ENCODE results near the gene LCLAT1.
"Not testable (repeated sequence)": the region's sequence is repeated elsewhere in the genome, so short reads cannot be mapped to it uniquely, and the experiment has no call there.

Gene LCLAT1

GRCh38 chr2:30466216-30466615 lies 19.2 kb downstream of the LCLAT1 start:
- ChIA-PET CTCF (interaction anchor here (0.6 to 0.7 kb wide), 2 partner anchors 78 to 767 kb away, joined by 3 to 4 read pairs; no protein-coding TSS in a partner anchor), POLR2A (ENCODE audit: low non-redundant PET) (no interaction called here)
- DNase-seq (ENCODE audit: low spot score): no peak
- H3K27ac ChIP-seq: no peak overlapping the region
- TF ChIP-seq, protein P1, sequence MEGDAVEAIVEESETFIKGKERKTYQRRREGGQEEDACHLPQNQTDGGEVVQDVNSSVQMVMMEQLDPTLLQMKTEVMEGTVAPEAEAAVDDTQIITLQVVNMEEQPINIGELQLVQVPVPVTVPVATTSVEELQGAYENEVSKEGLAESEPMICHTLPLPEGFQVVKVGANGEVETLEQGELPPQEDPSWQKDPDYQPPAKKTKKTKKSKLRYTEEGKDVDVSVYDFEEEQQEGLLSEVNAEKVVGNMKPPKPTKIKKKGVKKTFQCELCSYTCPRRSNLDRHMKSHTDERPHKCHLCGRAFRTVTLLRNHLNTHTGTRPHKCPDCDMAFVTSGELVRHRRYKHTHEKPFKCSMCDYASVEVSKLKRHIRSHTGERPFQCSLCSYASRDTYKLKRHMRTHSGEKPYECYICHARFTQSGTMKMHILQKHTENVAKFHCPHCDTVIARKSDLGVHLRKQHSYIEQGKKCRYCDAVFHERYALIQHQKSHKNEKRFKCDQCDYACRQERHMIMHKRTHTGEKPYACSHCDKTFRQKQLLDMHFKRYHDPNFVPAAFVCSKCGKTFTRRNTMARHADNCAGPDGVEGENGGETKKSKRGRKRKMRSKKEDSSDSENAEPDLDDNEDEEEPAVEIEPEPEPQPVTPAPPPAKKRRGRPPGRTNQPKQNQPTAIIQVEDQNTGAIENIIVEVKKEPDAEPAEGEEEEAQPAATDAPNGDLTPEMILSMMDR (conservative IDR thresholded peaks at IDR 0.05; ENCODE audit: low read depth): no peak

DNA sequence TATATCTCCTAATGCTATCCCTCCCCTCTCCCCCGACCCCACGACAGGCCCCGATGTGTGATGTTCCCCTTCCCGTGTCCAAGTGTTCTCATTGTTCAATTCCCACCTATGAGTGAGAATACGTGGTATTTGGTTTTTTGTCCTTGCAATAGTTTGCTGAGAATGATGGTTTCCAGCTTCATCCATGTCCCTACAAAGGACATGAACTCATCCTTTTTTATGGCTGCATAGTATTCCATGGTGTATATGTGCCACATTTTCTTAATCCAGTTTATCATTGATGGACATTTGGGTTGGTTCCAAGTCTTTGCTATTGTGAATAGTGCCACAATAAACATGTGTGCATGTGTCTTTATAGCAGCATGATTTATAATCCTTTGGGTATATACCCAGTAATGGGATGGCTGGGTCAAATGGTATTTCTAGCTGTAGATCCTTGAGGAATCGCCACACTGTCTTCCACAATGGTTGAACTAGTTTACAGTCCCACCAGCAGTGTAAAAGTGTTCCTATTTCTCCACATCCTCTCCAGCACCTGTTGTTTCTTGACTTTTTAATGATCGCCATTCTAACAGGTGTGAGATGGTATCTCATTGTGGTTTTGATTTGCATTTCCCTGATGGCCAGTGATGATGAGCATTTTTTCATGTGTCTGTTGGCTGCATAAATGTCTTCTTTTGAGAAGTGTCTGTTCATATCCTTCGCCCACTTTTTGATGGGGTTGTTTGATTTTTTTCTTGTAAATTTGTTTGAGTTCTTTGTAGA lies 20.2 kb downstream of the LCLAT1 start:
- POLR2A ChIA-PET (ENCODE audit: low non-redundant PET); H3K27ac ChIP-seq; DNase-seq (ENCODE audit: low spot score): not testable (repeated sequence)
- CTCF ChIA-PET: interaction anchor here (0.8 kb wide), 1 partner anchor 11 kb away, joined by 3 read pairs; no protein-coding TSS in a partner anchor

- TF ChIP-seq, protein P1 (conservative IDR thresholded peaks at IDR 0.05; ENCODE audit: low read depth): no peak
- no peak for DNase-seq (ENCODE audit: low spot score)
- ChIA-PET CTCF (interaction anchor here (0.6 kb wide), 1 partner anchor 387 kb away, joined by 3 read pairs; no protein-coding TSS in a partner anchor), POLR2A (ENCODE audit: low non-redundant PET) (no interaction called here)
- H3K27ac ChIP-seq: no peak overlapping the region
Measured at GRCh38 chr2:30470426-30470825, 23.4 kb downstream of the LCLAT1 start.

DNA sequence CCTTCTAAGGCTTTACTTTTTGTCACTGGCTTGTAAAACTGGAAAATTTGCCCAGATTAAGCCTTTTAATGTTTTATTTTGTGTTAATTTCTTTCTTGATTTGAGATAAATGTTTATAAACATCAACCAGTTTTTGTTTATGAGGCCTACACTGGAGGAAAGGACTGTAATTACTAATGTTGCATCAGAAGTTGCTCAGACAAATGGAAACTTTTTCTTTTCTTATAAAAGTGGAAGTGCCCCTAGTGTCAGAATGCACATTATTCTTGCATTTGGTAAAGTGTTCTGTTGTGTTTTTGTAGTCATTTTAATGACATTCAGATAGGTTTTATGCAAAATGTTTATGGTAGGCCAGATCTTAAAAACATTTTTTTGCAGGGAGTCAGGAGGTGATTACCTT lies 25.3 kb downstream of the LCLAT1 start:
- CTCF ChIA-PET: interaction anchor here (0.7 kb wide), 1 partner anchor 194 kb away, joined by 3 read pairs; no protein-coding TSS in a partner anchor
- H3K27ac ChIP-seq: no peak overlapping the region
- TF ChIP-seq, protein P1 (conservative IDR thresholded peaks at IDR 0.05; ENCODE audit: low read depth): no peak
- DNase-seq (ENCODE audit: low spot score): no peak
- POLR2A ChIA-PET (ENCODE audit: low non-redundant PET): no interaction called here

DNA sequence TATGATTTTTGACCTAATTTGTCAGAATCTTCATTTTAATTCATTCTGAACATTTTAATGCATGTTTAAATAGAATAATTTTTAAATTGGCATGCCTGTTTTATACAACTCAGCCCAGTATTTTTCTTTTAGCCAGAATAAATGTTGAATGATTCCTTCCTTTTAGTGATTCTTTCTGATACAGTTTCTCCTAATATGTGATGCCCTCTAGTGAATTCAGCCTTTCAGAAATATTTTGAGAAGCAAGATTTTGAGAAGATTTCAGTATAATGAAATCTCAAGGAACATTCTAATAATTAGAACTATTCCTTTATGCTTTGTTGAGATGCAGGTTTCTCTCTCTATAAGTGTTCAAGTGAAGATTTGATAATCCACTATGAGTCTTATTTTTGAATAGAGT lies 28.5 kb downstream of the LCLAT1 start:
- DNase-seq (ENCODE audit: low spot score): no peak
- H3K27ac ChIP-seq: no peak overlapping the region
- POLR2A ChIA-PET (ENCODE audit: low non-redundant PET): no interaction called here
- CTCF ChIA-PET: interaction anchor here (0.7 kb wide), 1 partner anchor 236 kb away, joined by 5 read pairs; no protein-coding TSS in a partner anchor
- TF ChIP-seq, protein P1 (conservative IDR thresholded peaks at IDR 0.05; ENCODE audit: low read depth): no peak

DNA sequence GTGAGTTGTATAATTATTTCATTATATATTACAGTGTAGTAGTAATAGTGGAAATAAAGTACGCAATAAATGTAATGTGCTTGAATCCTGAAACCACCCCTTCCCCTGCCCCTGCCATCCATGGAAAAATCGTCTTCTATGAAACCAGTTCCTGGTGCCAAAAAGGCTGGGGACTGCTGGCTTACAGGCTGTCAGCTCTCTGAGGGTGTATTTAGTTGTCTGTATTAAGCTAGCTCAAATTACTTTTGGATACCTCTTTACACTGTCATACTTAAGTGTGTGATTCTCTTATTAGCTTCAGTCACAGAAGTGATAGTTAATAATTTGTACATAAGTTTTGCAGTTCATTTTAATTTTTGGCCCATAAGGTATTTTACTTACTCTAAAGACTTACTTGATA lies 29.6 kb downstream of the LCLAT1 start:
- TF ChIP-seq, protein P1 (conservative IDR thresholded peaks at IDR 0.05; ENCODE audit: low read depth): no peak
- no peak overlapping the region for H3K27ac ChIP-seq
- POLR2A ChIA-PET (ENCODE audit: low non-redundant PET): no interaction called here
- no peak for DNase-seq (ENCODE audit: low spot score)
- CTCF ChIA-PET: no interaction called here

- DNase-seq (ENCODE audit: low spot score): no peak
- POLR2A ChIA-PET (ENCODE audit: low non-redundant PET): no interaction called here
- TF ChIP-seq, protein P1 (conservative IDR thresholded peaks at IDR 0.05; ENCODE audit: low read depth): no peak
- H3K27ac ChIP-seq: no peak overlapping the region
- CTCF ChIA-PET: interaction anchor here (0.6 kb wide), 1 partner anchor 277 kb away, joined by 4 read pairs; no protein-coding TSS in a partner anchor
Measured at GRCh38 chr2:30480703-30481322, 33.8 kb downstream of the LCLAT1 start.
